HG03469 (cell line): ENCODE measurements around the gene KCNQ2.

Experiments used
- ATAC-seq: cut with Tn5 transposase; IDR thresholded peaks from one replicate; pipeline ENCODE4 v1.9.1; 2021; ENCODE audit warnings: mild to moderate bottlenecking, moderate library complexity, moderate number of reproducible peaks; ENCODE audit not compliant: unreplicated experiment

The KCNQ2 gene

DNA sequence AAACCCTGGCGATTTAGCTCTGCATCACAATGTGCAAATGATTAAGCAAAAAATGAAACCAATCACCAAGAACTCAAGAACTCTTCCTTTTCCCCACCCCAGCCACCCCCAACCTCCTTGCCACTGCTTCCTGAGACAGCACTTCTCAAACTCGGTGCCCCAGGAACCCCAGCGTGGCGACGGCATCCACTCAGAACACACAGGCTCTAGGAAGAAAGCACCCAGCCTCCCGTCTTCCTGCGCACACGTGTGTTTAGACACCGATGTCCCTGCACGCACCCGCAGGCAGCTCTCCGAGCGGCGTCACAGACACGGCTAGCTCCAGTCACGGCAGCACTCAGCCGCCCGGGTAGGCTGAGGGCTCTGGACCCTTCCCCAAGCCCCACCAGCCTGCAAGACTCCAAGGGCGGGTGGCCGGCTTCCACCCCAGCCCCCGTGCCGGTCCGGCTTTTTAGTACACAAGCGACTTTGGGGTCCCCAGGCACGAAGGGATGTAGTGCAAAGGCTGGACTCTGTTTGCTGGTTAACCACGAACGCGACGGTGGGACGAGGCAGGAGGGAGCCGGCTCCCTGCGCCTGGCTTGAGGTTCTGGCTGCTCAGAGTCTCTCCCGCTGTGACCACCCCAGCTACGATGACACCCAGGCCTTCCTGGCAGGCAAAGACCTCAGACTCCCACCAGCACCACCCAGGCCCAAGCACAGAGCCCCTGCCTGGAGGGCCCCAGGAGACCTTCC lies 51.9 kb downstream of the KCNQ2 start:
- no peak for ATAC-seq

DNA sequence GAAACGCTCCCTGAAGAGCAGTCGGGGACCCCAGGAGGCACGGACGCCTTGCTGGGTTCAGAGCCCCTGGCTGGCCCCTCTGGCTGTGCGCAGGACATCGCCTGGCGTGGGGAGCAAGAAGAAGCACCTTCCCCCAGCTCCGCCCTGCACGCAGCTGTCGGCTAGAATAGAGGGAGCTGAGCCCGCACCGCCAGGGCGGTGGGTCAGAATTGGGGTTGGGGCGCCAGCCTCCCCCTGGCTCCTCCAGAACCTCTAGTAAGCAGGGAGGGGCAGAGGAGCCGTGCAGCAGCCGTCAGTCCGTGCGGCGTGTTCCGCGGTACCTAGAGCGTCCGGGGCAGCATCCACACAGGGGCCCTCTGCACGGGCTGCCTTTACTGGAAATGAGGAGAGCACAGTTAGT lies 53.2 kb downstream of the KCNQ2 start:
- ATAC-seq = no peak

DNA sequence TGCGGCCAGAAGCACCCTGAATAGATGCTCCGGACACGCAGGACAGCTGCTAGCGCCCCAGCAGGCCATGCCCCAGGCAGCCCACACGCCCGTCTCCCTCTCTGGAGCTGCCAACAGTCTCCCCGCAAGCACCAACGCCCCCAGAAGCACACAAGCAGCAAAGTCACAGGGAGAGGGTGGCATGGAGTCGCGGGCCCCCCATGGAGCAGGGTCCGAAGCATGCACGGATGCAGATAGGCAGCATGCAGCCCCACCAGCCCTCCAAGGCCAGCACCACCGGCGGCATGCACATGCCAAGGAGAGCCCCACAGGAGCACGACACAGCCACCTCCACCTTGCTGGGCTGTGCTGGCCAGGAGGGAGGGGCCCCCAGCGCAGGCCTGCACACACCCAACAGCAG lies 53.8 kb downstream of the KCNQ2 start:
- ATAC-seq = no peak

DNA sequence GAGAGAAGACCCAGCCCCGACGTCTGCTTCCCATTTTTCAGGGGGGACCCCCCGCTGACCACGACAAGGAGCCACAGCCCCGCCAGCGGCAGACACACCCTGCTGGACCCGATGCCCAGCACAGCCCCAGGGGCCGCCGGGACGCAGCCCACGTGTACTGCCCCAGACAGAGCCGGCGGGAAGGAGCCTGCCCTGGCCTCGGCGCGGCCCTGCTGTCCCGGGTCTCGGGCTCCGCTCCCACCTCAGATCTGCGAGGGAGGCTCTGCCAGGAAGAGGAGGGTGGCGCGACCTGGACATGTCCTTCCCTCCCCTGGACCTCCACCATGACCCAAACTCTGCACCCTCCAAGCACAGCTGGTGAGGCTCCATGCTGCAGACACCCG lies 54.7 kb downstream of the KCNQ2 start:
- ATAC-seq = no peak

DNA sequence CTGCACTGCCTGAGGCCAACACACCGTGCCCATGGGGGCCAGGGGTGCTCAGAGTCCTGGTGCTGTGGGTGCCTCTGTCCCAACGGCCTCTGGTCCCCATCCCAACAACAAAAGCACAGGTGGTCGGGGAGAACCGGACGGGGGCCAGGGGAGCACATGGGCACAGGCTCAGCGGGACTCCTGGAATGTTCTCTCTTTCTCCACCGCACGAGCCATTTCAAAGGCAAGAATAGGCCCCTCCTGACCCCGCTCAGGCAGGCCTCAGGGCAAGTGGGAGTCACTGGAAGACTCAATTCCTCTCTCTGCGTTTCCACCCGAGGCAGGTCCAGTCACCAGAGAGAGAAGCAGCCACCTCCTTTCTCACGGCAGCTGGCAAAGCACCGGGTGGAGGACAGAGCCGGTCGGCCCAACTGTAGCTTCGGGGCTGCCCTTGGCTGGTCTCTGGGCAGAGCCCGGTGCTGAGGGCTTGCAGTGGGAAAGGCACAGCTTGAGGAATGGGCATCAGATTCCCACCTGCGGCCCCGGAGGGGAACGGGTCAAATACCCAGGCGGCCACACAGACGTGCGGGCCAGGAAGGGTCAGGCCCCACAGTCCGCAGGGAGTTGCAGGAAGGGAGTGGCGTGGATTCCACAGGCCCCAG lies 55.2 kb downstream of the KCNQ2 start:
- no peak for ATAC-seq

DNA sequence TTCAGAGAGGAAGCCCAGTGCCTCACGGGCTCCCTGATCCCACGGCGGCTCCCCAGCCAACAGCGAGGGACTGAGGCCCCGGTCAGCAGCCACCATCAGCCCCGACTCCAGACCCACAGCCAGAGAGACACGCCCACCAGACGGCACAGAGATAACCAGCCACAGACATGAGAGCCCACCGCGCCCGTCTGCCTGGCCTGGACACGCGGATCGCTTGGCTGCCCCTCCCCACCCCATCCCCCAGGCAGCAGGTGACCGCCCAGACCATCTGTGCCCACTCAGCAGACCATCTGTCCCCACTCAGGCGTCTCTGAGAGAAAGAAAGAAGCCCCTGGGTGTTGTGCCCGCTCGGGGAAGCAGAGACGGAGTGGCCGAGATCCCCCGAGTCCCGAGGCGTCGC lies 55.8 kb downstream of the KCNQ2 start:
- ATAC-seq = no peak

DNA sequence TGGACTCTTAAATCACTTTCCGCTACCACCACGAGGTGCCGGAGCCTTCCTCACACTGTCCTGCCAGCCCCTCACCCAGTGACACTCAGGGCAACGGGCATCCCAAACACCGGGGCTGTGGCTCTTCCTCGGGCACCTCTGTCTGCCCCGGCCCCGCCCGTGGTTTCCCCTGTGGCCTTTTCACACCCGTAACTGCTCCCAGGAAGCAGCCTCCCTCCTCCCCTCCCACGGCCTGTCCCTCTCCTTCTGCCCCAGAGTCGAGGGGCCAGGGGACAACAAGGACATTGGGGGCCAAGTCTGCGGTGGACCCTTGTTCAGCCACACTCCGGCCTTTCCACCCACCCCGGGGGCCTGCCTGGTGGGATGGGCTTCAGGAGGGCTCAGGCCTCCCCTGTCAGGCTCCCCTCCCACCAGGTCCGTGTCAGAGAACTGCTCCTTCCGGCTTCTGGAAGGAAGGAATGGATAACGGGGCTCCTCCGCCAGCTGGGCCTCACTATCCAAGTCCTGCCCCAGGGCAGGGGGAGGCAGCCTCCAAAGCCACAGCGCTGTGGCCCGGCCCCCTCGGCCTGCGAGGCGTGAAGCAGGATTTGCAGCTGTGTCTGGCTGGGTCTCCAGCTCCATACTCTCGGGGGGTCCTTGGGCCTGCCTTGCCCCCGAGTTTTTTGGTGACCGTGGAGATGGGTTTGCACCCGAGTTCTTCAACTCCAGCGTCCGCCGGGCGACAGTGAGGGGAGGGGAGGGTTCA lies 56.6 kb downstream of the KCNQ2 start:
- ATAC-seq = no peak

DNA sequence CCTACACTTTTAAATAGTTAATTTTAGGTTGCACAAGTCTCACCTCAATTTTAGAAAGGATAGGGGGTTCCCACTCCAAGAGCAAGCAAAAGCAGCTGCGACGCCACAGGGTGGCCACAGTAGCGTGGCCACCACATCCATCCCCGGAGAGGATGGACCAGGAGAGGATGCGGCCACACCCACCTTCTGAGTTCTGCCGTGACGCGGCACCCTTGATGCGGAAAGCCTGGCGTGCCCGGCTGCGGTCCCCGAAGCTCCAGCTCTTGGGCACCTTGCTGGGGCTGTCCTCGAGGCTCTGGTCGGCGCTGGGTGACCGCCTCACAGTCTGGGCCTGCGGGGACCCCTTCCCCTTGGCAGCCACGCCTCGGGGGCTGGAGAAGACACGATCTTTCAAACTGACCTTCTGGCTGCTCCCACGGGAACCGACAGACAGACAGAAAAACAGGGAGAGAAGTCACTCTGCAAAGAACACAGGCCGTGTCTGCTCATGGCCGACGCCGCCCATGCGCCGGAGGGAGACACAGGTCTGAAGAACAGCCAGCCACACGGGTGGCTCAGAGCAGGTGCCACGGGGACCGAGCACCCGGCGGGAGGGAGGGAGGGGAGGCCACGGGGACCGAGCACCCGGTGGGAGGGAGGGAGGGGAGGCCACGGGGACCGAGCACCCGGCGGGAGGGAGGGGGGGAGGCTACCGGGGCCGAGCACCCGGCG lies 57.6 kb downstream of the KCNQ2 start:
- ATAC-seq = no peak

DNA sequence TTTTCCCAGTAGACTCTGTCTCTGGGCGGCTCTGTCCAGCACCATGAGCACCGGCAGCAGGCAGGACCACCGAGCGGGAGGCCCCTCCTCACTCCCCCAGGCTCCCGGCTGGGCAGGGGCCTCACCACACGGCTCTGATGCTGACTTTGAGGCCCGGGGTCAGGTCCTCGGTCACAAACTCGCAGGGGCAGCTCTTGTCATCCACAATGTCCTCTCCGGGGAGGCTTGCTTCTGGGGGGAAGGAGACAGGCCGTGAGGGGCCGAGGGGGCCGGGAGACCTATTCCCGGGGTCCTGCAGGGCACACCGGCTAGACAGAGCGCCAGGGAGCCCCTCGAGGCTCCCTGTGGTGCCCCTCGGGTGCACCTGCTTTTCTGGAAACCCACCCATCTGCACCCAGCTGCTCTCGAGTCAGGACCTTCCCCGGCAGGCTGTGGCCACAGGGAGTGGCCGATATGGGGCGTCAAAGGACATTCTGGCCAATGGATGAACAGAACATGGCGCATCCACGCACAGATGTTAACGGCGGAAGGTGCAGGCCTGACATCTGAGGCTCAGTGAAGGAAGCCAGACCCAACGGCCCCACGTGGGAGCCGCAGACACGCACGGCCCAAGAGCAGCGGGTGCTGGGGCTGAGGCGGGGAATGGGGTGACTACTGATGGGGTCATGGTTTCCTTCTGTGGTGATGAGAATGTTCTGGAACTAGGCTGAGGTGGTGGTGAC lies 58.3 kb downstream of the KCNQ2 start:
- no peak for ATAC-seq

DNA sequence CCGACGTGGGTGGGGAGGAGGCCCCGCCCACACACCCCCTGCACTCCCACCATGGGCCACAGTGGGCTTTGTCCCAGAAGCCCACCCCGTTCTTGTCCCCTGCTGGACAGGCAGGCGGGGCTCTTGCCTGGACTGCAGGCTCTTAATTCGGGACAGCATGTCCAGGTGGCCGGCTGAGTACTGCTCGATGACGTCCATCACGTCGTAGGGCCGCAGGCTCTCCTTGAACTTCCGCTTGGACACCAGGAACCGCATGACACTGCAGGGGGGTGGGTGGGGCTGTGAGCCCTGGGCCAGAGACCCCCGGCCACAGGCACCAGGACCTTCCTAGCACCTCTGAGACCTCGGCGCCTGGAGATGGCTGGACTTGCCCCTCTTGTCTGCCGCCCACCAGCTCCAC lies 59.1 kb downstream of the KCNQ2 start:
- no peak for ATAC-seq

DNA sequence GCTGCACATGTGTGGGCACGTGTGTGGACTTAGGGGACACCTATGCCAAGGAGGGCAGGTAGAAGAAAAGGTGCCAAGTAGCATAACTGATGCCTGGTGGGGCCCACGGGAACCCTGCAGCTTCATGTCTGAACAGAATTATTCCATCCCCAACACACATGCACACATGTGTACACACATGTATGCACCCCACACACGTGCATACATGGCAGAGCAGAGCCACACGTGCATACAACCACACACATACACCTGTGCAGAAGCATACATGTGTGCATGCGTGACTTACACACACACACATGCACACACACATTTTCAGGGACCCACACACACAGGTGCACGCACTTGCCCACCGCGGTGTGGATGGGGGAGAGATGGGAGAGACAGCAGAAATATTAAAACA lies 59.6 kb downstream of the KCNQ2 start:
- ATAC-seq = no peak

DNA sequence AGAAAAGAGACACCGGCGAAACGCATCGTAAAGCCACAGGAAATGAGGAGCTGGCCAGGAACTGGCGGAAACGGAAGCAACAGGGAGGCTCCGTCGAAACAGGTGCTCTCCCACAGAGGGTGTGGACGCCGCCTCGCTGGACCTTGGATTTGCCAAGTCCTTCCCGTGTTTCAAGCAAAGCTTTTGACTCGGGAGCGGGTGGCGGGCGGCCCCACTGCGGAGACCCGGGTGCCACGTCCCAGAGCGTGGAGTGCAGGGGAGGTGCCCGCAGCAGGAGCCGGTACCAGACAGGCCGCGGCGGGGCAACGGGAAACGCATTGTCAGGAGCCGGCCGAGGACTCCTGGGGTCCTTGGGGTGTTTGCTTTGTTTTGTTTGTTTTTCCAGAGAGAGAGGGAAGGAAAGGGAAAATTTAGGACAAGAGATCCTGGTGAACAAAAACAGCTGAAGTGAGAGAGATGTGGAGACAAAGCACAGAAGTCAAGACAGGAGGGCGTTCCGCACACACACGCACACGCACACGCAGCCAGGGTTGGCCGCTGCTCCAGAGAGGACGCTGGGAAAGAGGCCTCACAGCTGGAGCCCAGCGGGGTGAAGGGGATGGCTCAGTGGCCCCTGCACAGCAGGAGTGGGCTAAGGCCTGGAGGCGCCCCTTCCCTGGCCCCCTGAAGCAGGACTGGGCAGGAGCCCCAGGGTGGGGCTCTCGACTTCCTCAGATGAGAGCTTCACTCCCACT lies 60.4 kb downstream of the KCNQ2 start:
- ATAC-seq = no peak

DNA sequence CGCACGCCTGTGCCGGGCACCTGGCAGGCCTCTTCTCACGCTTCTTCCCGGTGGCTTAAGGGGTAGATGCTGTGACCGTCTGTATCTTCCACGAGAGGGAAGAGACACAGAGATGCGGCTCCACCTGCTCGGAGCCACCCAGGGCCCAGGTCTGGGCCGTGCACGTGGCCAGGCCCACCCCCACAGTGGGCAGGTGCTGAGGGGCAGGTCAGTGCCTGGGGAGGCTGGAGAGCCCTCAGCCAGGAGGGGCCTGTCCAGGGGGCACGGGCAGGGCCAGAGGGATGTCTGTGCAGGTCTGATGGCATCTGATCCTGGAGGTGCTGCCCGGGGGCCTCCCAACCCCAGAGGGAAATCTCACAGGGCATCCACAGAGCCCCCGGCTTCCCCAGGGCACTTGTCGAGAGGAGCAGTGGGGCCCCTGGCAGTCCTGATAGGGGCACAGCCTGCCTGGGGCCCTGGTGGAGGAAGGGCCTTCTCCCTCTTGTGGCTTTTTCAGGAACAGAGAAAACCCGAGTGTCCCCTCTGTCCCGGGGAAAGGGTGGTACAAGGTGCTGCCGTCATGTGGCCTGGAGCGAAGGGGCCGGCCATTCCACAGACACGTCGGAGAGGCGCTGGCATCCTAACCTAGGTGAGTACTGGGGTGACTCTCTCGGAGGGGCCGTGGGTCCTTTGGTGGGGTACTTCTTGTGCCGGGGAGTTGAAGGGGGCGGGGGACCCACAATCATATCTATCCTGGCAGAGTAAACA lies 61.1 kb downstream of the KCNQ2 start:
- ATAC-seq = no peak

DNA sequence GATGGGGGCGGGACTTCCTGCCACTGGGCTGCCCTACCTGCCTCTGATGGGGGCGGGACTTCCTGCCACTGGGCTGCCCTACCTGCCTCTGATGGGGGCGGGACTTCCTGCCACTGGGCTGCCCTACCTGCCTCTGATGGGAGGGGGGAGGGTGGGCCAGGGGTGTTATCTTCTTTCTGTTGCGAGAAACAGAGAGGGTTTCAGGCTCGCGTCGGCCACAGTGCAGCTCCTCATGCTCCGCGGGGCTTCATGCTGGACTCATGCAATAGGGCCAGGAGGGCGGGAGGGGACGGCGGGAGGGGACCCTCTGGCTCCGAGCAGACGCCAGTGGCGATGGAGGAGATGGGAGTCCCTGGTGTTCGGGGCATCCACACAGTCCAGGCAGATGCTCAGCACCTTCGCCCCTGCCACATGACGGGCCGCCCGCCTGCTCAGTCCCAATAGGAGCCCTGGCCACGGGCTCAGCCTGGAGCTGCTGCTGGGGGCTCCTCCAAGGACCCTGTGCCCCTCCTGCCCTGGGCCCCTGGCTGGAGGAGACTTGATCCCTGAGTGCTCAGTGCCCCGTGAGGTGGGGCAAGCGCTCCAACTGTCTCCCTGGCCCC lies 62.5 kb downstream of the KCNQ2 start:
- no peak for ATAC-seq

DNA sequence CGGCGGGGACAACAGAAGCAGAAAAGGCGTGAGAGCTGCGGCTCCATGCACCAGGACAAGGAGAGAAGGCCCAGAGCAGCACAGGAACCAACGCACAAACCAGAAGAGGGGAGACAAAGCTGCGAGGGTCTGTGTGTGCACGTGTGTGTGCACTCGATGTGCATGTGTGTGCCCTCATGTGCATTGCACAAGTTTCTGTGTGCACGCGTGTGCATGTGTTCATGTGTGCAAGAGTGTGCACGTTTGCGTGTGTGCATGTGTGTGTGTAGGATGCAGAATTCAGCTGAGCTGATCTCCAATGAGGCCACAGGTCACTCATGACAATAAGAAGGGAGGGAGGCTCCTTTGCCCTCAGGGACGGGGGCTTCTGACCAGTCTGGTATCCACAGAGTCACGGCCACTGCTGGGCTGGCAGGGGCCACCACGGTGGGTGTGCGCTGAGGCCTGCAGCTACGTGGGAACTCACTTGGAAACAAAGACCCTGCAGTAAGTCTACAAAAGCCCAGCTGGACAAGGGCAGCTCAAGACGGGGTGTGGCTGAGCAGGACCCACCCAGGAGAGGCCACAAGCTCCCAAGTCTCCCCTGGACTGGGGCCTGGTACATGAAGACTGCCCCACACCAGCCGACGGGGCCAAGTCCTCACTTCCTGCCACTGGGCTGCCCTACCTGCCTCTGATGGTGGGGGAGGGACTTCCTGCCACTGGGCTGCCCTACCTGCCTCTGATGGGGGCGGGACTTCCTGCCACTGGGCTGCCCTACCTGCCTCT lies 63.2 kb downstream of the KCNQ2 start:
- ATAC-seq = no peak

DNA sequence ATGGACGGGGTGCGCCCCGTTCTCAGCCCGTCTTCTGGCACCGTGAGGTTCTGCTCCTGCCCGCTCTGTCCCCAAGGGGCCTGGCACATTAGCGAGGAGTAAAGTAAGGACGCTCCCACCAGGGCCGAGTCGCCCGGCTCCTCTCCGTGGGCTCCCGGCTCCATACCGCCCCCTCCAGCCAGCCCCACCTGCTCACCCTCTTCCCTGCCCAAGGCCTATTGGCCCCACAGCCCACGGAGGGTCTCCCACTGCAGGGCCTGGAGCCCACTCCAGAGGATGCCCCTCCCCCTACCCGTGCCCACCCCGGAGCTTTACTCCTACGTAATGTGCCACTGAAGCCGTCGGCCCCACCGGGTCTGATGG lies 63.8 kb downstream of the KCNQ2 start:
- no peak for ATAC-seq

DNA sequence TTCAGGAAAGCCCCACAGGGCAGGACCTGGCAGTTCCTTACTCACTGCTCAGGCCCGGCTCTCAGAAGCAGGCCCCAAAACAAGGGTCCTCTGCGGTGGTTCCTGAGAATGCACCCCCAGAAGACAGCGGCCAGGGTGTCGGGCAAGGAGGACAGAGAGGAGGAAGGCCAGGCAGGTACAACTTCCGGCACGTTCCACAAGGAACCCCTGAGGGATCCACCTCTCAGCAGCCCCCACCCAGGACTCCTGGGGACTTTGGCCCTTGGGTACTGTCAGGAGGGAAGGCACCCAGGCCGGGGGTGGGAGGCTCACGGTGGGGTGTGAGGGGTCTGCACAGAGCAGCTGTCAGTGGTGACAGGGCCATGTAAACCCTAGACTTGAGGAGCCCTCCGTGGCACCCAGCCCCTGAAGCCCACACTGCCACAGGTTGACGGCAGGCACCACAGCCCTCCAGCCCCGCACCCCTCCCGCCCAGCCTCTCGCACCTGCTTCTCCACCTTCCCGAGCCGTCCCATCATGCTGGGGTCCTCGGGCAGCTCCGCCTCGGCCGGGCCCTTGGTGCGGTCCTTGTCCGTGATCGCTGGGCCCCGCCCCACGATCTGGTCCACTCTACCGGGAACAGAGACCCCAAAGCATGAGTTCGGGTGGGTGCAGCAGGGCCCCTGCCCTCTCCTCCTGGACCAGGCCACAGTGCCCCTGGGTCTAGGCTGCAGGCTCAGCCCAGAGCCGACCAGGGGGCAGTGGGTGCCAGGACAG lies 64.3 kb downstream of the KCNQ2 start:
- ATAC-seq = no peak
